HG02852 (cell line): Measurements from ENCODE around the gene SCFD2.
"Not testable (repeated sequence)": the region's sequence is repeated elsewhere in the genome, so short reads cannot be mapped to it uniquely, and the experiment has no call there.

Experiments
- ATAC-seq: cut with Tn5 transposase; IDR thresholded peaks from one replicate; pipeline ENCODE4 v1.9.1; 2021; ENCODE audit warnings: mild to moderate bottlenecking, moderate library complexity; ENCODE audit not compliant: unreplicated experiment

SCFD2 gene

DNA sequence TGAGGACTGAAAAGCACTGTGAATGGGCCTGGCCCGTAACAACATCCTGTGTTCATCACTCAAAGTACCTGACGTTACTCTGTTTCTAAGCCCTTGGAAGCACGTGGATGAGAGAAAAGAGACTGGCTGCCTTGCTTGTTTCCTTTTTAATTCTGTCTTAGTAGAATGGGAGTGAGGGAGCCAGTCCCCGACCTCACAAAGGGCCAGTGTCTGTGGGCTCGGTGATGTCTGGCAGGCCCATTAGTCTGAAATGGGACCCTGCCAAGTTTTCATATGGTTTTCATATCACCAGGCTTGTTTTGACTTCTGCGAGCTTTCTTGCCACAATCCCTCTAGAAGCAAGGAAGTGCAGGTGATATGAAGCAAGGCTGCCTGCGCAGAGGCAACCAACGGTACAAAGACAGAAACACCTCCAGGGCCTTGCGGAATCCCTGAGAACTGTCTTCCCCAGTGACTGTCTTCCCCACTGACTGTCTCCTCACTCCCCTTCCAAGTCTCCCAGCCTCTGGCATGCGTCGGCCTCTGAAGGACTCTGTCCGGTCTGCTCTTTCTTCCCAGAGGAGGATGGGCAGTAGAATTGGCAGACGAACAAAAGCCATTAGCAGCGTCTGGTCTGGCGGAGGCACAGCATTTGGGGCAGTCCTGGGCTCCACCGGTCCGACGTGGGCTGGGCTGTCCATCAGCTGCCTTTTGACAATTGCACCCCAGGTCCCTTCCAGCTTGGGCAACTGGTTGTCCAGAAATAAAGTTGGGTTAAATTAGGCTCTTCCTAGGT is 524.0 kb downstream of the SCFD2 start:
- no peak for ATAC-seq

DNA sequence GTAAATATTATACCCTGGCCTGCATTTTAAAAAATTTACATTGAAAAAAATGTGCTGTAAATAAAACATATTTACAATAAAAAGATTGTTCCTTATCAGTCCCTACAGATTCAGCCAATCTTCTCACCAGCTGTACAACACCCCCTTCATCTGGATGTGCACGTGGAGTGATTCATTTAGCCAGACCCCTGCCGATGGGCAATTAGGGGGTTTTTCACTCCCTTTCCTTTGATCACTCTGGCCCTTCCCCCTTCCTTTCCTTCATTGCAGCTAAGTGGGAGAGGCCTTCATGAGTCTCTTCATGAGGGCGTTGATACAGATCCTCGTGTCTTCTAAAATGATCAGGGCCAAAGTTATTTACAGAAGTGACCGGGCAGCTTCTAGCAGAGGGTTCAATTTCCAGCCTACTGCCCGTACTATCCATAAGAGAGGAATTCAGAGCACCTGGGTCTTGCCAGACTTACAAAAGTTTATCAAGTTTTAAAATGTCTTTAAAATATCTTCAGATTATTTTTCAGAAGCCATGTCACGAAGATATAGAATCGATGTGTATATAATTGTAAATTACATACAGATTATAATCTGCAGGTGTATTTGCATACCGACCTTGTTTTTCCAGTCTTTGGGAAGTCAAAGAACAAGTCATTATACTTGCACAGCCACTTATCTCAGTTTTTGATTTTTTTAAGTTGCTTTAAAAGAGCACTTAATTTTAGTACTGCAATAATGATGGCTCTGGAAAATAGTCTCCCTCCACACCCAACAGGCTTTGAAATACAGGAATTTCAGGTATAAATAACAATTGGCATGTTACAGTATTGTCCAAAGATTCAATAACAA is 525.1 kb downstream of the SCFD2 start:
- no peak for ATAC-seq

DNA sequence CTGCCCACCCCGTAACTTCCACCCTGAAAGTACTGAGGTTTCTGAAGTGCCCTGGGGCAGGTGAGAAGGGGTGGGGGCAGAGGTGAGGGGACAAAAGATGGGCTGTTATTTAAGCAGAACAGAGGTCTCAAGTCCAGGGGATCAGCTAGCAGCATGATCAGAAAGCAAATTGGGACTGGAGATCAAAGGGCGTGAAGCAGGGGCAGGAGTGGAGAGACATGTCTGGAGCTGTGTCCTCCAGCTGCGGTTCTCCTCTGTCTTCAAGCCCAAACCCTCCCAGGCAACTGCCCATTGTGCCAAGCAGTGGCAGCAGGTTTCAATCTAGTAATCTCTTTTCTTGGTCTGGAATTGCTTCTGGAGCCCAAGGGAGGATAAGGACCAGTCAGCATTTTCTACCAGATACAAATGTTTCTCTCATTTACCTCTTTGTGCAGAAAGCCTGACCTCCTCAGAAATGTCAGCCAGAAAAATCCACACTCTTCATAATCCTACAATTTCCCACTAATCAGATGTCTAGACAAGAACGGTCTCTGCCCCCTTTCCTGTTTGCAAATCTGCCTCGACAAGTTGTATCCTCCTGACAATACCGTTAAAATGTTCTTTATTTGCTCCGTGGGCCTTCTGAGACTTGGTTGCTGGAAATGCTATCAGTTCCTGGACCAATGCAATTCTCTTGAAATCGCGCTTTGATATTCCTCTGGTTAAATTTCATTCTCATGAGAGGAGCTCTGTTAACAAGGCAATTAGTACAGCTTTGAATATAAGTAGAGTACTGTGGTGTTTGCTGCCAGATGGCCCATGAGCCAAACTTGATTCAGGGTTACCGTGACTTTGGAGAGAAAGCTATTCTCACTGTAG is 526.9 kb downstream of the SCFD2 start:
- ATAC-seq = no peak

DNA sequence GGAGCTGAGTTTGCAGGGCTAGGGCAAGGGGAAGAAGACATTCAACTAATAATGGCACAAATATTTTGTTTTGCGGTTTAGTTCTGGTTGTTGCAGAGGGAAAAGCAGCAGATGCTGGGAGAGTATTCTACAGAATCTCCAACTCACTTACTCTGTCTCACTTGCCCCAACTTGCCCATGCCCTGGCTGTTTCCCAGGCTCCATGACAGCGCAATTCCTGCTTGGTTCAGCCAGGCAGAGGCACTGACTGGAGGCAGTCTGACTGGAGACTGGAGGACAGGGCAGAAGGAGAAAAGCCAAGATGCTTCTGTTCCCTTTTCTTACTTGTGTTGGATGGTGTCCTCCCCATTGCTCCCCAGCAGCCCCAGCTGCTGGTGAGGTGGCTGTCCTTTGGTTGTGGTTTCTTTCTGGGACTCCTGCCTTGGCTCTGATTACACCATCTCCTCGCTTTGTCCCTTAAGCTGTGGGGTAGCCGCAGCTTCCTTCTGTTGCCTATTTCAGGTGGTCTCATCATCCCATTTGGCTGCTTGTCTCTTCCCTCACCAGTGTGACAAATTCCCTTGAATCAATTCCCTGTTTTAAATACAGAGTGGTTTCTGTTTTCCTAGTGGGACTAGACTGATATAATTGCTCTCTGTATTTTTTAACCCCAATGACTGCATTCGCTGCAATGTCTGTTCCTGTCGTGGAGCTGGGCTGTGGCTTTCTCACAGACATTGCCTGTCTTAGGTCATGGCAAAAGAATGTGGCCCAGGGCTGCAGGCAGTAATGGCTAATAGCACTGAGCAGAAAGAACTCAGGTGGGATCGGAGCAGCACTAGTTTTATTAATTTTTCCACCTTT is 527.9 kb downstream of the SCFD2 start:
- ATAC-seq = no peak

DNA sequence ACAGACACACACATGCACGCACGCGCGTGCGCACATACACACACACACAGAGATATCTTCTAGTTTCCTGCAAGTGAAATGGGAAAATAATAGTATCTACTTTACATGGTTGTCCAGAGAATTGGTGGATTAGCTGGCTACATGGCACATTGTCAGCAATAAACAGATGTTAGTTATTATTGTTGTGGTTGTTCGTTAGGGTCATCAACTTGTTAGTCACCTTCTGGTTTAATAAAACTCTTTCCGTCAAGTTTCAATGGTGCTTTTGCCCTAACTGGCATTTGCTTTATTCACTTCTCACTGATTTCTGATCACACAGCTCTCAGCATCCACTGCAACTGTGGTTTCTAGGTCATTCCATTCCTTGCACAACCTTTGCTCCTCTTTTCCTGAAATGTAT is 529.2 kb downstream of the SCFD2 start:
- no peak for ATAC-seq

DNA sequence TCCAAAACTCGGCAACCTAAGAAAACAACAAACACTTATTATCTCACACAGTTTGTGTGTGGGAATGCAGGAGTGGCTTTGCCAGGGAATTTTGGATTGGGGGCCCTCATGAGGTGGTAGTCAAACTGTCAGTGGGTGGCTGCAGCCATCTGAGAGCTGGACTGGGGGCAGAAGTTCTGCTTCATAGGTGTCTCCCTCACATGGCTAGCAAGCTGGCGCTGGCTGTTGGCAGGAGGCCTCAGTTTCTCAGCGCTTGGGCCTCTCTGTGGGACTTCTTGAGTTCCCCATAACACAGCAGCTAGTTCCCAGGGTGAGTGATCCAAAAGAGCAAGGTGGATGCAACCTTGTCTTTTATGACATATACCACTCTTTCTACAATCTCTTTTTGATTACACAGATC is 529.7 kb downstream of the SCFD2 start:
- no peak for ATAC-seq

DNA sequence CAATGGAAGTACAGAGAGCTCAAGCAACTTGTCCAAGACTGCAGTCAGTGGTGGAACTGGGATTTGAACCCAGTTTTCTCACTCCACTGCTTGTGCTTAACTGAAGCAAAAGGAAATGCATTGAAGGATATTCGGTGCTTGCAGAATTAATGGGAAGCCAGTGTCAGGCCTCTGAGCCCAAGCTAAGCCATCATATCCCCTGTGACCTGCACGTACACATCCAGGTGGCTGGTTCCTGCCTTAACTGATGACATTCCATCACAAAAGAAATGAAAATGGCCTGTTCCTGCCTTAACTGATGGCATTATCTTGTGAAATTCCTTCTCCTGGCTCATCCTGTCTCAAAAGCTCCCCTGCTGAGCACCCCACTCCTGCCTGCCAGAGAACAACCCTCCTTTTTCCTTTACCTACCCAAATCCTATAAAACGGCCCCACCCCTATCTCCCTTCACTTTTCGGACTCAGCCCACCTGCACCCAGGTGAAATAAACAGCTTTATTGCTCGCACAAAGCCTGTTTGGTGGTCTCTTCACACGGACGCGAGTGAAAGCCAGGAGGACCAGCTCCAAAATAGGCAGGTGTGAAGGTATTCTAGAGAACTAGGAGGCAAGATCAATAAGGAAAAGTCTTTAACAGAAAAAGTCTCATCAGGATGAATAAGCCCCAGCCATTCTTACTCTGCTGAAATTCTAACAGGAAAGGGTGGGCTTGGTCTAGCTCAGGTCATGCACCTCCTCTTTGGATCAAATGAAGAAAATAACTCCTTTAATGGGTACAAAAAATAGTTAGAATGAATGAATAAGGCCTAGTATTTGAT is 531.0 kb downstream of the SCFD2 start:
- ATAC-seq = not testable (repeated sequence)

DNA sequence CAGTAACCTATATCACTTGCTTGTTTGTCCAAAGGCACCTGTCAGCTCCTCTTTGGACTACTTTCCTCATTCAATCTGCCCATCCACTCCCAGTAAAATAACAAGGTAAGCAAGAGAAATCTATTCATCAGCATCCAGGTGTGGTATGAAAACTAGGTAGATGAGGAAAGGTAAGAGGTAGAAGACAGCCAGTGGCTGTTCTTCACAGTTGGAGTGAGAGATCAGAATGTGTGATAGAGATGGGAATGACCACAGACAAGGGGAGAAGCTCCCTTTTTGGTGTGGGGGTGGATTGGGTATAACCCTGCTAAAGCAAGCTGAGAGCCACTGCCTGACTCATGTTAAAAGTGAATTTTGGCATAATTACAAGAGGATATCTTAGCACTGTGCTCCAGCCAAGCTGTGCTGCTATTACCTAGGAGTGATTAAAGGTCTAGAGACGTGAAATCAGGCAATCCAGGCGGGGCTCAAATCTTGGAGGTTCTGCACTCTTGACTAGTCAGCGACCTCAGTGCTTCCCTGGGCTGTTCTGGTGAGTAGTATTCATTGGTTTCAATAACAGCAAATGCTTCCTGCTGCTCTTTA is 531.8 kb downstream of the SCFD2 start:
- no peak for ATAC-seq

DNA sequence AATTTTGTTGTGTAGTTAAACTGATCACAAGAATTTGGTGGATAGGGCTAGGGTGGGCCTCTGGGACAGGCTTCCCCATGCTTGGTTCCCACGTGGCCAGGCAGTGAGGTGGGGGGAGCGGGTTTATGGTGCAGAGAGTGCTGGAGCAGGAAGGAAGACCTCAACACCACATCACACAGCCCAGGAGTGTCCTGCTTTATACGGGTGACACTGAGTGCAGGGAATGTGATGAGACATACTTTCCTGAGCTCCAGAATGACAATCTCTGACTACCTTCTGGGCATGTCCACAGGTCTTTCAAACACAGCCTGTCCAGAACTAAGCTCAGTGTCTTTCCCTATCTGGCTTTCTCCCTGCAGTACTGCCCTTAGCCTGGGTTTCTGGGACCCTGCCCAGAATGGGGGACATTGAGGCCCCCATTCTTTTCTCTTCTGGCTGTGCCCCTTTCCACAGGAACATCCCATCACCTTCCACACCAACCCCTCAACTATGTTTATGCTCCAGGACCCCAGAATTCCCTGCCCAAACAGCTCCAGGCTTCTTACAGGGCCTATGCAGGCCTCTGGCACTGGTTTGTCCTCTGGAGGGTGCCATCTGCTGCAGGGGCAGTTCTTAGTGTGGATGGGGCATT is 540.3 kb downstream of the SCFD2 start:
- ATAC-seq = no peak

DNA sequence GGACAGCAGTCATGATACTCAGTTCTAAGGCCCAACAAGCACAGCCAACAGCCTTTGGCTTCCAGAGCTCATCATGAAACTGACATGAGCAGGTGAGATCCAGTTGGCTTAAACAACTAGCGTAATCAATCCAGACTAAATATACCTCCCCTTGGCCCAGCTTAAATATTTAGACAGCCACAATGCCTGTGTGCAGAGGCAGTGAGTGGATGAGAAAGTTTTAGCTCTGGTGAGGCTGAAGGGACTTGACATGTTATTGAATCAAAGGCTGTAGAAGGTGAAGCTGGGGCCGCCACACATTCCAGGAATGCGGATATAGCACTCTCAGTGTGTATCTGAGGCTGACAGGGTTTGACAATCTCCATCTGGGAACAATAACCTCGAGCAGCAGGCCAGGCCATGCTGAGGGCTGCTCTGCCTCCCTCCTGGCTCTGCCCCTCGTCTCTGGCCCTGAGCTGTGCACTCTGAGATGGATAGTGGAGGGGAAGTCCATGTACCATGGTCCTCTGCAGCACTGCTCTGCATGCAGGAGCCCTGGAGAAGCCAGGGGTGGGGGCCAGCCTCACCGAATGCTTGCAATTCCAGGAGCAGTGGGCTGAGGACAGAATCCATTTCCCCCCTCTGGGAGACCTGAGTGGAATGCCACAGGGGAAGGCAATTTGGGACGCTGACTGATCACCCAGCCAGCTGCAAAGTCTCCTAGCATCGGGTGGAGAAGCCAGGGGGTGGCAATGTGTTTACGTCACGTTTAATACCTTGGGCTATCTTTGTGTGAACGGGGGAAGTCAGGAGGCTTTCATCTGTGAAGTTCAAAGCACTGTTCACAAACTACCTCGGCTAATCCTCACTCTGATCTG is 541.0 kb downstream of the SCFD2 start:
- ATAC-seq = no peak

DNA sequence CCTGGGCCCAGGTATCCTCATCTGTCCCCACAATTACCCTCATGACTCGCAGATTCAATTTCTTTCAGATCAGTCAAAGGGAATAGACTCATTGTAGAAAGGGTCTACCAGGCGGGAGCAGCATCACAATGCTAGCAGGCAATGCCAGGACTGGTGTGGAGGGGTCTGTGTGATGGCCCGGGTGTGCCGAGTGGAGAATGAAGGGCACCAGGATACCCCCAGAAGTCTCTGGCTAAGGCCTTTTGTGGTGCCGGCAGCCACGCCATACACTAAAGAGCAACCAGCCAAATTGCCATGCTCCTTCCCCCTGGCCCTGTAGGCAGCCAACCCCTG is 541.6 kb downstream of the SCFD2 start:
- no peak for ATAC-seq

DNA sequence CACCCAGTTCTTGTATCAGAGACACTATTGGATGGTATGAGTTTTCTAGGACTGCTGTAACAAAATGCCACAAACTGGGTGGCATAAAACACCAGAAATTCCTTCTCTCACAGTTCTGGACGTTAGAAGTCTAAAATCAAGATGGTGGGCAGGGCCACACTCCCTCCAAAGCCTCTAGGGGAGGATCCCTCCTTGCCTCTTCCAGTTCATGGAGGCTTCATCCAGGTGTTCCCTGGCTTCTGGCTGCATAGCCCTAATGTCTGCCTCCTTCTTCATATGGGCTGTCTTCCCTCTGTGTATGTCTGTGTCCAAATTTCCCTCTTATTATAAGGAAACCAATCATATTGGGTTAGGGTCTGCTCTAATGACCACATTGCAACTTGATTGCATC is 542.2 kb downstream of the SCFD2 start:
- ATAC-seq = no peak
